Keratinocyte (primary cell): ENCODE results near the gene FAM83D. TPM values are rescaled to one million over a fixed set of nuclear protein-coding genes. Genes with fewer than 3 reads are reported as not detected.

Experiments
- DNase-seq: peaks from one replicate; pipeline ENCODE4 v3.0.0-alpha.2; 2011; ENCODE audit warnings: low read depth, missing footprints, low spot score
- FAIRE-seq: peaks from 2 replicates; lab custom pipeline; 2011; peaks lifted over from hg19 to GRCh38; lab: Jason Lieb, UNC
- H2AFZ ChIP-seq: 2 replicates; pipeline ENCODE4 v1.6.0; 2012; ENCODE audit warnings: low read length, control low read depth, inconsistent platforms; ENCODE audit not compliant: control insufficient read depth
- H3K27ac ChIP-seq: 2 replicates; pipeline ENCODE4 v1.5.1; 2011; ENCODE audit warnings: low read length; ENCODE audit not compliant: control insufficient read depth, insufficient read depth
- H3K27me3 ChIP-seq: 3 replicates; pipeline ENCODE4 v1.6.0; 2011; ENCODE audit warnings: low read length; ENCODE audit not compliant: control insufficient read depth, insufficient read depth; ENCODE audit errors: extremely low read depth
- H3K36me3 ChIP-seq, 2 experiments: 2 replicates in 1 of 2; 3 replicates in 1 of 2; pipeline ENCODE4 v1.5.1; 2011; ENCODE audit warnings: low read length in 2 of 2, mild to moderate bottlenecking in 1 of 2; ENCODE audit not compliant: control insufficient read depth in 2 of 2, insufficient read depth in 2 of 2; ENCODE audit errors: extremely low read depth in 1 of 2
- H3K4me1 ChIP-seq: 3 replicates; pipeline ENCODE4 v1.5.1; 2011; ENCODE audit warnings: low read length; ENCODE audit not compliant: control insufficient read depth, insufficient read depth; ENCODE audit errors: extremely low read depth
- H3K4me2 ChIP-seq: 3 replicates; pipeline ENCODE4 v1.6.0; 2011; ENCODE audit warnings: low read depth, low read length; ENCODE audit not compliant: control insufficient read depth, insufficient read depth; ENCODE audit errors: extremely low read depth
- H3K4me3 ChIP-seq, 3 experiments: fragments of 200-600 bp in 1 of 3; sonication (generic) in 1 of 3; 2 replicates in 2 of 3; 3 replicates in 1 of 3; pipeline ENCODE4 v1.5.1; 2011 to 2016; ENCODE audit warnings: low read length in 3 of 3, mild to moderate bottlenecking in 3 of 3, control low read depth in 2 of 3, inconsistent platforms in 1 of 3, low read depth in 1 of 3, mixed read lengths in 1 of 3, mixed run types in 1 of 3, moderate library complexity in 1 of 3; ENCODE audit not compliant: control insufficient read depth in 2 of 3, insufficient read depth in 2 of 3; ENCODE audit errors: extremely low read depth in 1 of 3
- H3K79me2 ChIP-seq: 2 replicates; pipeline ENCODE4 v1.6.0; 2012; ENCODE audit warnings: low read length; ENCODE audit not compliant: control insufficient read depth, insufficient read depth
- H3K9ac ChIP-seq: 3 replicates; pipeline ENCODE4 v1.6.0; 2011; ENCODE audit warnings: low read length; ENCODE audit not compliant: control insufficient read depth, insufficient read depth; ENCODE audit errors: extremely low read depth
- H3K9me1 ChIP-seq: 3 replicates; pipeline ENCODE4 v1.6.0; 2011; ENCODE audit warnings: low read length; ENCODE audit not compliant: control insufficient read depth, insufficient read depth; ENCODE audit errors: extremely low read depth
- H3K9me3 ChIP-seq: 2 replicates; pipeline ENCODE4 v1.5.1; 2012; ENCODE audit warnings: low read depth, low read length; ENCODE audit not compliant: control insufficient read depth
- H4K20me1 ChIP-seq: 3 replicates; pipeline ENCODE4 v1.6.0; 2011; ENCODE audit warnings: low read length; ENCODE audit not compliant: control insufficient read depth, insufficient read depth; ENCODE audit errors: extremely low read depth
- CTCF ChIP-seq, 3 experiments: IDR thresholded peaks in 1 of 3; conservative IDR thresholded peaks in 1 of 3; optimal IDR thresholded peaks in 1 of 3; 2 replicates in 2 of 3; 3 replicates in 1 of 3; pipeline versions ENCODE3 to v1.5.1; 2011; ENCODE audit warnings: low read length in 3 of 3, mild to moderate bottlenecking in 3 of 3, moderate library complexity in 2 of 3, control low read depth in 1 of 3, inconsistent platforms in 1 of 3; ENCODE audit not compliant: insufficient read depth in 2 of 3; ENCODE audit errors: extremely low read depth in 1 of 3
- EZH2 ChIP-seq: IDR thresholded peaks from one replicate; pipeline ENCODE4 v1.6.1; 2012; ENCODE audit warnings: inconsistent platforms, mild to moderate bottlenecking, low read length, moderate library complexity
- dilution Hi-C: fragments of 300-500 bp; cut with MboI; formaldehyde crosslinking; loops from one replicate; pipeline ENCODE4 v1.7.0; 2020; ENCODE audit warnings: low sequenced_read_pairs; ENCODE audit not compliant: extremely low pct_ligation_motif_present
- polyA plus RNA-seq, 5 experiments: library from polyadenylated mRNA; depleted of rRNA in 3 of 5; stranded (reverse) in 3 of 5; stranded (forward) in 1 of 5; unstranded in 1 of 5; fragments of >200 nt; gene quantifications; 1 replicate in 1 of 5; 2 replicates in 3 of 5; 3 replicates in 1 of 5; pipeline versions ENCODE4 v1.2.1 to v1.2.3, GENCODE V29; 2011 to 2012; ENCODE audit warnings: missing spikeins in 2 of 5, low read depth in 1 of 5, low replicate concordance in 1 of 5

FAM83D gene
- polyA plus RNA-seq, 1 donor (not counting 4 experiments of a cell fraction or from before 2014, with no cell fraction given), result 32.1 TPM

DNA sequence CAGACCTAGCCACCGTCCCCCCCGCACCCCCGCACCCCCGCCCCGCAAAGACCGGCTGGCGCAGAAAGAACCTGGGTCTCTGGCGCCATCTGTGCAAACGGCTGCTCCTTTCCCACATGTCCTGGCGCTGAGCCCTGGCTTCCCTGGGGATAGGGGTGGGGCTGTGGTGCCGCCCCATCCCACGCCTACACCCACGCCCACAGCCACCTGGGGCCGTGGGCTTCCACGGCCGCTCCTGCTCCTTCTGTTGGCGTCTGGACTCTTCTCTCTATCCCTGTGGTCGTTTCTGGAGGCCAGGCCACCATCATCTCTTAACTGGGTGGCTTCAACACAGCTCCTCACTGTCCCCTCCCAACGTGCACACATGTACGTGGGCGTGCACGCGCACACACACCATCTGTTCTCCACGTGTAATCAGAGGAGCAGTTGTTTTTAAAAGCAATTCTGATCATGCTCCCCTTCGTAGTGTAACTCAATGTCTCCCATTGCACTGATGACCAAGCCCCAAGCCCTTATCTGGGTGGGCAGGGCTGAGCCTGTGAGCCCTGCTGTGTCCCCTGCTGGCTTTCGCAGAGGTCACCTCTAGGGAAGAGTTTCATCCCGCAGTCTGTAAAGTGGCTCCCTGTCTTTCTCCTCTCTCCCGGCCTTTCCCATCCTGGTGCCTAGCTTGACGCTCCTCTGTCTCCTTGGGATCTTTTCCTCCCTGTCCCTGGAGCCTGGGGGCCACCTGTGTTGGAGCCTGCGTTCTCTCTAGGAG is 31.9 kb upstream of the FAM83D start:
- H3K9ac ChIP-seq, result no peak overlapping the region
- no peak overlapping the region for H3K27ac ChIP-seq
- no peak overlapping the region for H3K4me3 ChIP-seq
- TF ChIP-seq CTCF (optimal IDR thresholded peaks at IDR 0.05 in 1 of 3, IDR thresholded peaks at IDR 0.05 in 1 of 3, conservative IDR thresholded peaks at IDR 0.05 in 1 of 3; ENCODE audit: extremely low read depth in 1 of 3, insufficient read depth in 2 of 3, low read length in 3 of 3), result no peak
- no peak for TF ChIP-seq EZH2
- no peak for FAIRE-seq
- H4K20me1 ChIP-seq, result peaks cover 2% of the 10 kb centered on the region
- H3K79me2 ChIP-seq, result no peaks in the 10 kb centered on the region
- no peak overlapping the region for H2AFZ ChIP-seq
- no peak for DNase-seq
- H3K4me1 ChIP-seq, result no peaks in the 10 kb centered on the region
- H3K9me3 ChIP-seq, result no peaks in the 10 kb centered on the region
- H3K9me1 ChIP-seq, result no peaks in the 10 kb centered on the region
- H3K27me3 ChIP-seq, result peaks cover 9% of the 10 kb centered on the region
- no peaks in the 10 kb centered on the region for H3K36me3 ChIP-seq
- peak overlapping the region; percentile 22 for H3K4me2 ChIP-seq
- dilution Hi-C loops, result no loop called here

DNA sequence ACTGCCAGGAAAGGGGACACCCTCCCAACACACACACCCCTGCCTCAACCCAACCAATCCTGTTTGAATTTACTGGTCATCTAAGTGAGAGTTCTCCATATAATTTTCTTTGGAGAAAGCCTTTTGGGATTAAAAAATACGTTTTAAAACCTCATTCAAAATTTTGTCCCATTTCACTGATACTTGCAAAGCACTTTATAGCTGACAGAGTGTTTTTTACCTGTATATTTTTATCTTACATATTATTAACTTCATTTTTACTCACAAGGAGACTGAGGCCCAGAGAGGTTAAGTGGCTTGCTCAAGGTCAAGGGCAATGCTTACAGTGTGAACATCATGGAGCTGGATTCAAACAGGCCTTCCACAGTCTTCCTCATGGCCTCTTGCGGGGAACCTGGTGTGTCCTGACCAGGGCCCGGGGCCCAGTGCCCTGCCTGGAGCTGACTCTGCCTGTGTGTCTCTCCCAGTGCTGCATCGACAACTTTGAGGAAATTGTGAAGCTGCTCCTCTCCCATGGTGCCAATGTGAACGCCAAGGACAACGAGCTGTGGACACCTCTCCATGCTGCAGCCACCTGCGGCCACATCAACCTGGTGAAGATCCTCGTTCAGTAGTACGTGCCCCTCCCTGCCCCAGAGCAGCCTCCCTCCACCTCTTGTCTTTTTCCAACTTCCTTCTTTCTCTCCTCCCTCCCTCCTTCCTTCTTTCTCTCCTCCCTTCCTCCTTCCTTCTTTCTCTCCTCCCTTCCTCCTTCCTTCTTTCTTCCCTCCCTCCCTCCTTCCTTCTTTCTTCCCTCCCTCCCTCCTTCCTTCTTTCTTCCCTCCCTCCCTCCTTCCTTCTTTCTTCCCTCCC is 30.9 kb upstream of the FAM83D start:
- Histone ChIP-seq H3K27me3 (peaks cover 9% of the 10 kb centered on the region), H4K20me1 (peaks cover 2% of the 10 kb centered on the region), H3K9ac (no peak overlapping the region), H3K4me2 (no peak overlapping the region), H3K27ac (no peak overlapping the region), H3K9me1 (no peaks in the 10 kb centered on the region), H3K79me2 (no peaks in the 10 kb centered on the region), H2AFZ (no peak overlapping the region), H3K4me3 (no peak overlapping the region), H3K9me3 (no peaks in the 10 kb centered on the region), H3K36me3 (no peaks in the 10 kb centered on the region), H3K4me1 (no peaks in the 10 kb centered on the region)
- TF ChIP-seq EZH2 (no peak), CTCF (optimal IDR thresholded peaks at IDR 0.05 in 1 of 3, IDR thresholded peaks at IDR 0.05 in 1 of 3, conservative IDR thresholded peaks at IDR 0.05 in 1 of 3; ENCODE audit: extremely low read depth in 1 of 3, insufficient read depth in 2 of 3, low read length in 3 of 3) (no peak)
- no peak for DNase-seq
- dilution Hi-C loops, result no loop called here
- no peak for FAIRE-seq
